Mesenchymal stem cell (in vitro differentiated cells and primary cell): ENCODE results near the gene IL4I1.

ENCODE experiments used
- DNase-seq: peaks from one replicate; pipeline ENCODE4 v3.0.0-alpha.2; 2013
- H2AFZ ChIP-seq: one replicate; pipeline ENCODE4 v1.6.1; 2013; ENCODE audit warnings: low read depth, mild to moderate bottlenecking, control low read depth, inconsistent platforms, low read length, moderate library complexity
- H2AK5ac ChIP-seq: 2 replicates; pipeline ENCODE4 v1.6.1; 2013; ENCODE audit warnings: low read length, moderate library complexity, mild to moderate bottlenecking, inconsistent platforms; ENCODE audit not compliant: severe bottlenecking
- H2BK120ac ChIP-seq: one replicate; pipeline ENCODE4 v1.6.1; 2013; ENCODE audit warnings: low read depth, mild to moderate bottlenecking, inconsistent platforms, low read length, moderate library complexity
- H2BK12ac ChIP-seq, 2 experiments: one replicate each; pipeline ENCODE4 v1.6.1; 2013; ENCODE audit warnings: inconsistent platforms in 2 of 2, low read length in 2 of 2, mild to moderate bottlenecking in 2 of 2, moderate library complexity in 2 of 2, control low read depth in 1 of 2
- H2BK15ac ChIP-seq: one replicate; pipeline ENCODE4 v1.6.1; 2013; ENCODE audit warnings: mild to moderate bottlenecking, low read depth, inconsistent platforms; ENCODE audit not compliant: poor library complexity, severe bottlenecking
- H2BK5ac ChIP-seq: 2 replicates; pipeline ENCODE4 v1.6.1; 2013; ENCODE audit warnings: low read depth, mild to moderate bottlenecking, low read length, control low read depth, inconsistent platforms; ENCODE audit not compliant: poor library complexity, severe bottlenecking
- H3K14ac ChIP-seq, 2 experiments: one replicate each; pipeline ENCODE4 v1.6.1; 2013; ENCODE audit warnings: inconsistent platforms in 2 of 2, low read length in 2 of 2, control low read depth in 1 of 2, mild to moderate bottlenecking in 1 of 2, moderate library complexity in 1 of 2
- H3K18ac ChIP-seq, 2 experiments: one replicate each; pipeline ENCODE4 v1.6.1; 2013; ENCODE audit warnings: inconsistent platforms in 2 of 2, low read length in 2 of 2, control low read depth in 1 of 2, low read depth in 1 of 2, mild to moderate bottlenecking in 1 of 2
- H3K23ac ChIP-seq, 2 experiments: one replicate each; pipeline ENCODE4 v1.6.1; 2013; ENCODE audit warnings: inconsistent platforms in 2 of 2, low read length in 2 of 2, mild to moderate bottlenecking in 2 of 2, moderate library complexity in 2 of 2, control low read depth in 1 of 2
- H3K27ac ChIP-seq: 2 replicates; pipeline ENCODE4 v1.5.1; 2013; ENCODE audit warnings: mild to moderate bottlenecking, moderate library complexity, low read length, control low read depth, inconsistent platforms; ENCODE audit not compliant: poor library complexity, severe bottlenecking
- H3K27me3 ChIP-seq, 2 experiments: 2 replicates each; pipeline versions ENCODE4 v1.6.1 to v1.7.0; 2013; ENCODE audit warnings: low read length in 2 of 2, mild to moderate bottlenecking in 2 of 2, moderate library complexity in 2 of 2, control low read depth in 1 of 2, inconsistent platforms in 1 of 2; ENCODE audit not compliant: control insufficient read depth in 1 of 2, insufficient read depth in 1 of 2
- H3K36me3 ChIP-seq, 2 experiments: 2 replicates each; pipeline versions ENCODE4 v1.6.1 to v1.7.0; 2013; ENCODE audit warnings: low read length in 2 of 2, control low read depth in 1 of 2, inconsistent platforms in 1 of 2, low read depth in 1 of 2, mild to moderate bottlenecking in 1 of 2; ENCODE audit not compliant: insufficient read depth in 2 of 2, control insufficient read depth in 1 of 2
- H3K4ac ChIP-seq, 2 experiments: one replicate each; pipeline ENCODE4 v1.6.1; 2013; ENCODE audit warnings: inconsistent platforms in 2 of 2, low read length in 2 of 2, mild to moderate bottlenecking in 2 of 2, moderate library complexity in 2 of 2, control low read depth in 1 of 2, low read depth in 1 of 2
- H3K4me1 ChIP-seq: 2 replicates; pipeline ENCODE4 v1.6.1; 2013; ENCODE audit warnings: low read depth, low read length, control low read depth; ENCODE audit not compliant: control insufficient read depth, insufficient read depth
- H3K4me2 ChIP-seq: 2 replicates; pipeline ENCODE4 v1.6.1; 2013; ENCODE audit warnings: low read length, mild to moderate bottlenecking, inconsistent platforms; ENCODE audit not compliant: poor library complexity, severe bottlenecking
- H3K4me3 ChIP-seq, 2 experiments: 2 replicates each; pipeline versions ENCODE4 v1.5.1 to v1.7.0; 2013; ENCODE audit warnings: low read length in 2 of 2, mild to moderate bottlenecking in 2 of 2, control low read depth in 1 of 2, low read depth in 1 of 2; ENCODE audit not compliant: insufficient read depth in 1 of 2
- H3K79me1 ChIP-seq: replicated peaks from 2 replicates; pipeline ENCODE4 v1.6.1; 2013; ENCODE audit warnings: mild to moderate bottlenecking, control low read depth, low read length, inconsistent platforms; ENCODE audit not compliant: poor library complexity, severe bottlenecking
- H3K9ac ChIP-seq: 2 replicates; pipeline ENCODE4 v1.7.0; 2013; ENCODE audit warnings: mild to moderate bottlenecking, low read length, moderate library complexity
- H3K9me3 ChIP-seq: 2 replicates; pipeline ENCODE4 v1.7.0; 2013; ENCODE audit warnings: mild to moderate bottlenecking, low read length; ENCODE audit not compliant: control insufficient read depth
- H4K8ac ChIP-seq: one replicate; pipeline ENCODE4 v1.6.1; 2013; ENCODE audit warnings: inconsistent platforms, mild to moderate bottlenecking, low read length, moderate library complexity
- H4K91ac ChIP-seq: one replicate; pipeline ENCODE4 v1.6.1; 2013; ENCODE audit warnings: mild to moderate bottlenecking, low read length, inconsistent platforms
- WGBS: methylation state at CpG from one replicate; pipeline ENCODE4 v1.1.7; 2013; ENCODE audit warnings: mixed read lengths; 5-methylcytosine and 5-hydroxymethylcytosine counted together

IL4I1 gene

GRCh38 chr19:49851456-49852259 lies 45.0 kb downstream of the IL4I1 start:
- peaks cover 19 to 25% of the 10 kb centered on the region in 2 experiments for H3K36me3 ChIP-seq
- peaks cover 33% of the 10 kb centered on the region for H3K4me1 ChIP-seq
- H3K4me2 ChIP-seq = peak overlapping the region; percentile 86
- H3K79me1 ChIP-seq = peaks cover 18% of the 10 kb centered on the region
- H3K27me3 ChIP-seq = no peaks in the 10 kb centered on the region
- peak overlapping the region; percentile 98 for H3K9ac ChIP-seq
- no peaks in the 10 kb centered on the region for H3K9me3 ChIP-seq
- peak overlapping the region; percentile 80 for H4K8ac ChIP-seq
- H3K4ac ChIP-seq = peak overlapping the region in 1 of 2 experiments; percentile 95
- peak overlapping the region; percentile 94 for H2BK15ac ChIP-seq
- 4% methylated on average over 49 of the region's 78 CpGs for WGBS
- no peak for DNase-seq
- peak overlapping the region; percentile 88 for H2BK120ac ChIP-seq
- no peak overlapping the region for H3K27ac ChIP-seq
- H3K14ac ChIP-seq = peak overlapping the region in 1 of 2 experiments; percentile 36
- H2BK5ac ChIP-seq = peak overlapping the region; percentile 35
- peak overlapping the region in 1 of 2 experiments; percentile 63 for H3K23ac ChIP-seq
- H3K18ac ChIP-seq = peak overlapping the region; percentile 79 to 97
- peak overlapping the region; percentile 87 to 91 for H3K4me3 ChIP-seq
- H2BK12ac ChIP-seq = no peak overlapping the region
- H2AK5ac ChIP-seq = no peak overlapping the region
- peak overlapping the region; percentile 72 for H4K91ac ChIP-seq
- H2AFZ ChIP-seq = no peak overlapping the region

- peak within 1 kb of the TSS; percentile 97 for H3K27ac ChIP-seq
- no peaks in the 10 kb centered on the region for H3K27me3 ChIP-seq
- peak; percentile 94 for DNase-seq
- H3K4me3 ChIP-seq = peak within 1 kb of the TSS; percentile 87 to 91
- H3K36me3 ChIP-seq = peaks cover 12 to 15% of the 10 kb centered on the region in 2 experiments
- peak within 1 kb of the TSS; percentile 95 for H4K91ac ChIP-seq
- no peaks in the 10 kb centered on the region for H3K9me3 ChIP-seq
- 1% methylated on average over 79 of the region's 98 CpGs for WGBS
- H2BK120ac ChIP-seq = peak within 1 kb of the TSS; percentile 88
- peaks cover 30% of the 10 kb centered on the region for H3K4me1 ChIP-seq
- H4K8ac ChIP-seq = peak within 1 kb of the TSS; percentile 92
- peak within 1 kb of the TSS in 1 of 2 experiments; percentile 91 for H3K23ac ChIP-seq
- peak within 1 kb of the TSS; percentile 83 to 95 for H3K4ac ChIP-seq
- H3K14ac ChIP-seq = peak within 1 kb of the TSS in 1 of 2 experiments; percentile 93
- peak within 1 kb of the TSS; percentile 88 for H2BK5ac ChIP-seq
- peak within 1 kb of the TSS; percentile 94 for H2BK15ac ChIP-seq
- peak within 1 kb of the TSS; percentile 93 to 97 for H3K18ac ChIP-seq
- H2AFZ ChIP-seq = no peak within 1 kb of the TSS
- H3K79me1 ChIP-seq = peaks cover 15% of the 10 kb centered on the region
- peak within 1 kb of the TSS; percentile 98 for H3K9ac ChIP-seq
- H2BK12ac ChIP-seq = no peak within 1 kb of the TSS
- H3K4me2 ChIP-seq = peak within 1 kb of the TSS; percentile 86
- H2AK5ac ChIP-seq = peak within 1 kb of the TSS; percentile 3
Observed at GRCh38 chr19:49850487-49851342, 46.0 kb downstream of the IL4I1 start, which contains the start of gene PTOV1. TSS of gene PTOV1 (plus strand) at chr19:49851159.

GRCh38 chr19:49850221-49850486 lies 46.5 kb downstream of the IL4I1 start:
- Histone ChIP-seq H3K36me3 (peaks cover 6 to 10% of the 10 kb centered on the region in 2 experiments), H3K27me3 (no peaks in the 10 kb centered on the region), H3K18ac (peak overlapping the region in 1 of 2 experiments; percentile 57), H3K4ac (no peak overlapping the region), H3K9me3 (no peaks in the 10 kb centered on the region), H3K14ac (no peak overlapping the region), H2AFZ (no peak overlapping the region), H3K9ac (peak overlapping the region; percentile 98), H3K4me1 (peaks cover 30% of the 10 kb centered on the region), H3K4me2 (peak overlapping the region; percentile 42), H4K8ac (no peak overlapping the region), H4K91ac (no peak overlapping the region), H2AK5ac (no peak overlapping the region), H3K27ac (peak overlapping the region; percentile 21), H3K4me3 (peak overlapping the region in 1 of 2 experiments; percentile 86), H3K79me1 (peaks cover 13% of the 10 kb centered on the region), H2BK5ac (no peak overlapping the region), H2BK15ac (no peak overlapping the region), H2BK12ac (no peak overlapping the region), H3K23ac (no peak overlapping the region), H2BK120ac (no peak overlapping the region)
- no peak for DNase-seq
- 89% methylated on average over 7 of the region's 12 CpGs for WGBS
